Tibial artery (tissue), 4 donors: Measurements from ENCODE around the gene PSD2.
A peak's percentile ranks its signal among the peaks of the same experiment; 100 is the strongest.

Source experiments
- DNase-seq, 2 donors: peaks; one replicate each; pipeline ENCODE4 v3.0.0-alpha.2; 2019
- H3K27ac ChIP-seq, 2 donors: fragments of 200-600 bp; sonication (generic) in 1 of 2; 1 replicate in 1 of 2; 2 replicates in 1 of 2; pipeline ENCODE4 v1.5.1; 2018 to 2019; ENCODE audit warnings: mild to moderate bottlenecking in 1 of 2
- H3K27me3 ChIP-seq, 2 donors: fragments of 200-600 bp; sonication (generic) in 1 of 2; one replicate each; pipeline versions ENCODE4 v1.5.1 to v1.6.0; 2016 to 2019
- H3K36me3 ChIP-seq, 3 donors: fragments of 200-600 bp; sonication (generic) in 2 of 3; one replicate each; pipeline ENCODE4 v1.5.1; 2016 to 2019; ENCODE audit warnings: mild to moderate bottlenecking in 2 of 3
- H3K4me1 ChIP-seq, 4 donors: fragments of 200-600 bp; sonication (generic) in 2 of 4; 1 replicate in 3 of 4; 2 replicates in 1 of 4; pipeline ENCODE4 v1.5.1; 2016 to 2019
- H3K4me3 ChIP-seq, 2 donors: fragments of 200-600 bp; sonication (generic) in 1 of 2; 1 replicate in 1 of 2; 2 replicates in 1 of 2; pipeline ENCODE4 v1.5.1; 2018 to 2019; ENCODE audit warnings: mild to moderate bottlenecking in 2 of 2
- H3K9me3 ChIP-seq, 3 donors: fragments of 200-600 bp; sonication (generic) in 1 of 3; one replicate each; pipeline ENCODE4 v1.5.1; 2016 to 2019
- intact Hi-C: fragments of 100-400 bp; cut with DNase I; formaldehyde crosslinking; loops from one replicate; pipeline ENCODE4 v1.15.0; 2023; ENCODE audit warnings: low total_unique reads
- TF ChIP-seq, protein P1 (sequence below), 2 experiments: fragments of 200-600 bp in 1 of 2; fragments of 450-650 bp in 1 of 2; IDR thresholded peaks; one replicate each; pipeline ENCODE4 v1.5.1; 2017 to 2019; ENCODE audit warnings: antibody characterized with exemption in 2 of 2, mild to moderate bottlenecking in 1 of 2, moderate library complexity in 1 of 2

Gene PSD2

DNA sequence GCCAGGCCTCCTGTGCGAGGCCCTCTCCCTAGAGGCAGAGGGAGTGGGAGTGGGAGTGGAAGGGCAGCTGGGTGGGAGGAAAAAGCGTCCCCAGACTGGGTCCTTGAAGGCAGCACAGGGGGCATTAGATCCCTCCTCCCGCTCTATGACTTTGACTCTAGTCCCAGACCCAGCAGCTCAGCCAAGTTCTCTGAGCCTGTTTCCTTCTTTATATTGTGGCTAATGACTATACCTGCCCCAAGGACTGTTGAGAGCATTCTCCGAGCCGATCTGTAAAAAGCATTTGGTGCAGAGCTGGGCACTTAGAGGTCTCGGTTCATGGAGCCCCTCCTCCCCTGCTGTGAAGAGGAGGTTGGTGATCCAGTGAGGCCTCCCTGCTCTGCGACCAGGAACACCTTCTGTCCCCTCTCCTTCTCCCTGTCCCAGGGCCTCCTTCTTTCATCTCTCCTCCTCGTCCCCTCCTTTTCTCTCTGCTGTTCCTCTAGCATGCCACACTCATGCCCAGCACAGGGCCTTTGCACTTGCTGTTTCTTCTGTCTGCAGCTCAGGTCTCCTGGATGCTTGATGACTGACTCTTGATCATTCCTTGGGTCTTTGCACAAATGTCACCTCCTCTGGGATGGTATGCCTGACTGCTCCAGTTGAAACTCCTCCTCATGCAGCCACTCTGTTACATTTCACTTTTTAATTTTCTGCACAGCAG is 23.4 kb upstream of the PSD2 start:
- DNase-seq = no peak
- peaks cover 0 to 3% of the 10 kb centered on the region in 2 donors for H3K27me3 ChIP-seq
- peaks cover 0 to 7% (median 0%) of the 10 kb centered on the region in 4 donors for H3K4me1 ChIP-seq
- no peaks in the 10 kb centered on the region for H3K36me3 ChIP-seq
- H3K9me3 ChIP-seq = no peaks in the 10 kb centered on the region
- TF ChIP-seq, protein P1, sequence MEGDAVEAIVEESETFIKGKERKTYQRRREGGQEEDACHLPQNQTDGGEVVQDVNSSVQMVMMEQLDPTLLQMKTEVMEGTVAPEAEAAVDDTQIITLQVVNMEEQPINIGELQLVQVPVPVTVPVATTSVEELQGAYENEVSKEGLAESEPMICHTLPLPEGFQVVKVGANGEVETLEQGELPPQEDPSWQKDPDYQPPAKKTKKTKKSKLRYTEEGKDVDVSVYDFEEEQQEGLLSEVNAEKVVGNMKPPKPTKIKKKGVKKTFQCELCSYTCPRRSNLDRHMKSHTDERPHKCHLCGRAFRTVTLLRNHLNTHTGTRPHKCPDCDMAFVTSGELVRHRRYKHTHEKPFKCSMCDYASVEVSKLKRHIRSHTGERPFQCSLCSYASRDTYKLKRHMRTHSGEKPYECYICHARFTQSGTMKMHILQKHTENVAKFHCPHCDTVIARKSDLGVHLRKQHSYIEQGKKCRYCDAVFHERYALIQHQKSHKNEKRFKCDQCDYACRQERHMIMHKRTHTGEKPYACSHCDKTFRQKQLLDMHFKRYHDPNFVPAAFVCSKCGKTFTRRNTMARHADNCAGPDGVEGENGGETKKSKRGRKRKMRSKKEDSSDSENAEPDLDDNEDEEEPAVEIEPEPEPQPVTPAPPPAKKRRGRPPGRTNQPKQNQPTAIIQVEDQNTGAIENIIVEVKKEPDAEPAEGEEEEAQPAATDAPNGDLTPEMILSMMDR (IDR thresholded peaks at IDR 0.05) = no peak
- no peak overlapping the region for H3K27ac ChIP-seq
- intact Hi-C loops = no loop called here
- no peak overlapping the region for H3K4me3 ChIP-seq

DNA sequence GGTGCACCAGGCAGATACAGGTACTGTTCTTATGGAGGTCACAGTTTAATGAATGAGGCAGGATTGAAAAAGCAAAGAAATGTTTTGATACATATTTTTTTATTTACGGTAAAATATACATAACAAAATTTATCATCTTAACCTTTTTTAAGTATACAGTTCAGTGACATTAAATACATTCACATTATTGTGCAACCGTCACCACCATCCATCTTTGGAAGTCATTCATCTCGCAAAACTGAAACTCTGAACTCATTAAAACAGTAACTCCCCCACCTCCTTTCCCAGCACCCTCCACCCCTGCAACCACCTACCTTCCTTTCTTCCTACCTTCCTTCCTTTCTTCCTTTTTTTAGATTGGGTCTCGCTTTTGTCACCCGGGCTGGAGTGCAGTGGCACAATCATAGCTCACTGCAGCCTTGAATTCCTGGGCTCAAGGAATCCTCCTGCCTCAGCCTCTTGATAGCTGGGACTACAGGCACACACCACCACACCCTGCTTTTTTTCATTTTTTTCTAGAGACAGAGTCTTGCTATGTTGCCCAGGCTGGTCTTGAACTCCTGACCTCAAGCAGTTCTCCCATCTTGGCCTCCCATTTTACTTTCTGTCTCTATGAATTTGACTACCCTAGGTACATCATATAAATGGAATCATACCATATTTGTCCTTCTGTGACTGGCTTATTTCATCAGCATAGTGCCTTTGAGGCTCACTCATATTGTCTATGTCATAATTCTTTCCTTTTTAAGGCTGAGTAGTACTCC is 22.5 kb upstream of the PSD2 start:
- no peak for DNase-seq
- Histone ChIP-seq H3K4me1 (peaks cover 0 to 7% (median 0%) of the 10 kb centered on the region in 4 donors), H3K36me3 (no peaks in the 10 kb centered on the region), H3K27me3 (peaks cover 0 to 3% of the 10 kb centered on the region in 2 donors), H3K9me3 (no peaks in the 10 kb centered on the region), H3K4me3 (no peak overlapping the region), H3K27ac (no peak overlapping the region)
- intact Hi-C loops = no loop called here
- TF ChIP-seq, protein P1 (IDR thresholded peaks at IDR 0.05) = no peak

DNA sequence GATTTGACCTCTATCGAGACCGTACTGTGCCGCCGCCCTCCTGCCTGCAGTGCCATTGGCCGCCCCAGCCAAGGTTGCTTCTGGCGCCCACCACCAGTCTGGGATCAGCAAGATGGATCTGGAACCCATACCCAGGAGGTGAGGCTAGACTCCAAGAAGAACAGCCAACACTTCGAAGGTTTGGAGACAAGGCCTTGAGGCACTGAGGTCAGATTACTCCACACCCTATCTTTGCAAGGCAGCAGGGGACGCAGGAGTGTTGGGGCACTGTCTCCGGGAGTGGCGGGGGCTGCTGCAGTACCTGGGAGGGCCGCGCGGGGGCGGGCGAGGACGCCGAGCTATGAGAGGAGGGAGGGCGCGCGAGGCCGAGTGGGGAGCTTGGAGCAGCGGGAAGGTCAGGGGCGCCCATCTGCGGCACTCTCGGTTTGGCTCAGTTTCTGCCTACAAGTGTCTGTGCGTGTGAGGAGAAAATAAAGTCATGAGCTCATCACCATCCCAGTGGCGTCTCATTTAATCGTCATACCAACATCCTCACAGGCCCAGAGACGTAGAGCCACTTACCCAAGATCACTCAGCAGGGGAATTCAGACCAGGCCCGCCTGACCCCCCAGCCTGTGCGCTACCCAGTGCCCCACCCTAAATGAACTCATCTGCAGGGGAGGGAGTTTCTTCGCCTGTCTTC is 20.5 kb upstream of the PSD2 start:
- Histone ChIP-seq H3K4me1 (peaks cover 0 to 7% (median 0%) of the 10 kb centered on the region in 4 donors), H3K27ac (no peak overlapping the region), H3K4me3 (no peak overlapping the region), H3K36me3 (no peaks in the 10 kb centered on the region), H3K9me3 (no peaks in the 10 kb centered on the region), H3K27me3 (peaks cover 0 to 3% of the 10 kb centered on the region in 2 donors)
- intact Hi-C loops = no loop called here
- TF ChIP-seq, protein P1 (IDR thresholded peaks at IDR 0.05) = peak; percentile 74 to 94
- DNase-seq = peak; percentile 71 to 81

DNA sequence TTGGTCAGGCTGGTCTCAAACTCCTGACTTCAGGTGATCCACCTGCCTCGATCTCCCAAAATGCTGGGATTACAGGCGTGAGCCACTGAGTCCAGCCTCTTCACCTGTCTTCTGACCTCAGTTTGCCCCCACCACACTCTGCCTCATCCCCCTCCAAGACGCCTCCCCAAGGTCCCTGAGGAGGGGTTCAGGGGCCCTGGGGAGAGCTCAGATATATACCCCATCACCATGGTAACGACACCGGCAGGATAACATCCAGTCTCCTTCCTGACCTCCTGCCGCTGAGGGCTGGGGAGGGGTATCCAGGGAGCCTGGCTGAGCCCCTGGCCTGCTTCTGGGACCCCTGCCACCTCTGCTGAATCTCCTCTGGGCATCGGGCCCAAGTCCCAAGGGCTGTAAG is 19.7 kb upstream of the PSD2 start:
- H3K4me1 ChIP-seq = peaks cover 0 to 7% (median 0%) of the 10 kb centered on the region in 4 donors
- intact Hi-C loops = no loop called here
- no peak for DNase-seq

DNA sequence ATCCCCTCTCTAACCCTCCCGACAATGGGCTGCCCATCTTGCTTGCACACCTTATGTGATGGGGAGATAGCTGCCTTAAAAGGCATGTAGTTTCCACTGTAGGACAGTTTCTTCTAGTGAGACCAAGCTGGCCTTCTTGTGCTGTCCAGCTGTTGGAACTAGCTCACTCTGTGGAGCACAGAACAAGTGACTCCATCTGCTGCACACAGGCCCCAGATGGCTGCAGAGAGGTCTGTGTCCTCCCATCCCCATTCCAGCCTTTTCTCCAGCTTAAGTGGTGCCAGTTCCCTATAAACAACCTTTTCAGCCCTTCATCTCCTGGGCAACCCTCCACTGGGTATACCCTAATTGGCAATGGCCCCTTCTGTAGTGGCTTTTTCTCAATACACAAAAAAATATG is 18.7 kb upstream of the PSD2 start:
- Histone ChIP-seq H3K36me3 (no peaks in the 10 kb centered on the region), H3K4me3 (no peak overlapping the region), H3K27ac (no peak overlapping the region), H3K9me3 (no peaks in the 10 kb centered on the region), H3K4me1 (peaks cover 0 to 7% (median 0%) of the 10 kb centered on the region in 4 donors), H3K27me3 (peaks cover 0 to 3% of the 10 kb centered on the region in 2 donors)
- intact Hi-C loops = no loop called here
- no peak for DNase-seq
- TF ChIP-seq, protein P1 (IDR thresholded peaks at IDR 0.05) = no peak

More for the DNA sequence above, 19.7 kb upstream of the PSD2 start:
- TF ChIP-seq, protein P1 (IDR thresholded peaks at IDR 0.05) = no peak
- peaks cover 0 to 3% of the 10 kb centered on the region in 2 donors for H3K27me3 ChIP-seq
- no peaks in the 10 kb centered on the region for H3K9me3 ChIP-seq
- H3K36me3 ChIP-seq = no peaks in the 10 kb centered on the region
- H3K4me3 ChIP-seq = no peak overlapping the region
- no peak overlapping the region for H3K27ac ChIP-seq
